Body of pancreas (tissue), 4 donors: Measurements from ENCODE around the gene SH3PXD2A. TPM values are rescaled to one million over a fixed set of nuclear protein-coding genes. Genes with fewer than 3 reads are reported as not detected.

Source experiments
- ATAC-seq: fragments of 150-250 bp; one replicate; pipeline ENCODE4 v1.9.1; 2016
- DNase-seq, 4 donors: peaks; one replicate each; pipeline ENCODE4 v3.0.0-alpha.2; 2019
- H3K27ac ChIP-seq, 4 donors: fragments of 200-600 bp; sonication (generic); 1 replicate in 3 of 4; 2 replicates in 1 of 4; pipeline versions ENCODE4 v1.5.1 to v1.6.1; 2016 to 2019; ENCODE audit warnings: mild to moderate bottlenecking in 1 of 4, mixed read lengths in 1 of 4, moderate library complexity in 1 of 4
- H3K27me3 ChIP-seq, 2 donors: fragments of 200-600 bp; sonication (generic); one replicate each; pipeline ENCODE4 v1.6.0; 2016; ENCODE audit warnings: mild to moderate bottlenecking in 1 of 2
- H3K36me3 ChIP-seq, 2 donors: fragments of 200-600 bp; sonication (generic); replicated peaks in 1 of 2; 2 replicates each; pipeline ENCODE4 v1.5.1; 2016; ENCODE audit warnings: low read depth in 2 of 2; ENCODE audit not compliant: insufficient read depth in 1 of 2
- H3K4me1 ChIP-seq: fragments of 200-600 bp; sonication (generic); one replicate; pipeline ENCODE4 v1.6.0; 2016
- H3K4me3 ChIP-seq, 2 donors: fragments of 200-600 bp; sonication (generic); 1 replicate in 1 of 2; 2 replicates in 1 of 2; pipeline ENCODE4 v1.5.1; 2016 to 2019
- H3K9me3 ChIP-seq, 3 donors: fragments of 200-600 bp; sonication (generic); 1 replicate in 2 of 3; 2 replicates in 1 of 3; pipeline ENCODE4 v1.5.1; 2016
- CTCF ChIP-seq, 7 experiments: fragments of 450-650 bp in 4 of 7; fragments of 200-600 bp in 3 of 7; sonication (generic) in 3 of 7; IDR thresholded peaks; one replicate each; pipeline ENCODE4 v1.5.1; 2016 to 2019; ENCODE audit warnings: antibody characterized with exemption in 7 of 7
- POLR2A ChIP-seq, 3 donors: fragments of 450-650 bp; IDR thresholded peaks; one replicate each; pipeline ENCODE4 v1.6.1; 2016; ENCODE audit warnings: antibody characterized with exemption in 3 of 3, mild to moderate bottlenecking in 2 of 3
- WGBS, 2 donors: methylation state at CpG; one replicate each; pipeline ENCODE4 v1.1.5; 2017; 5-methylcytosine and 5-hydroxymethylcytosine counted together
- intact Hi-C: fragments of 100-400 bp; cut with DNase I; formaldehyde crosslinking; loops from one replicate; pipeline ENCODE4 v1.15.1; 2023
- total RNA-seq, 2 donors: library from RNA; depleted of rRNA; stranded (reverse); fragments of >200 nt; gene quantifications; one replicate each; pipeline ENCODE4 v1.1.0, GENCODE V29; 2016

The SH3PXD2A gene
- total RNA-seq, 2 donors from 2014 or later = 7.3 to 9.9 TPM

- no peaks in the 10 kb centered on the region for H3K36me3 ChIP-seq
- DNase-seq (no peak), ATAC-seq (no peak)
- no peak overlapping the region for H3K4me3 ChIP-seq
- H3K4me1 ChIP-seq = no peaks in the 10 kb centered on the region
- no peaks in the 10 kb centered on the region for H3K9me3 ChIP-seq
- 84 to 89% methylated on average over 13 to 16 of the region's 16 CpGs for WGBS, 2 donors
- no peaks in the 10 kb centered on the region for H3K27me3 ChIP-seq
- TF ChIP-seq POLR2A (IDR thresholded peaks at IDR 0.05) (no peak), CTCF (IDR thresholded peaks at IDR 0.05) (no peak)
- intact Hi-C loops = no loop called here
- H3K27ac ChIP-seq = no peak overlapping the region
These were observed 17.0 kb upstream of the SH3PXD2A start for GRCh38 chr10:103872137-103872931.

GRCh38 chr10:103871006-103871405 is 15.6 kb upstream of the SH3PXD2A start:
- intact Hi-C loops = no loop called here
- Histone ChIP-seq H3K4me3 (no peak overlapping the region), H3K27ac (no peak overlapping the region), H3K27me3 (no peaks in the 10 kb centered on the region), H3K9me3 (no peaks in the 10 kb centered on the region), H3K36me3 (no peaks in the 10 kb centered on the region), H3K4me1 (no peaks in the 10 kb centered on the region)
- DNase-seq = no peak
- TF ChIP-seq POLR2A (IDR thresholded peaks at IDR 0.05) (no peak), CTCF (IDR thresholded peaks at IDR 0.05) (no peak)
- WGBS, 2 donors = 90 to 91% methylated on average over 7 of the region's 7 CpGs
- no peak for ATAC-seq

GRCh38 chr10:103870516-103870915 is 15.1 kb upstream of the SH3PXD2A start:
- no peaks in the 10 kb centered on the region for H3K36me3 ChIP-seq
- H3K27me3 ChIP-seq = no peaks in the 10 kb centered on the region
- no peak for DNase-seq
- 78 to 82% methylated on average over 8 of the region's 8 CpGs for WGBS, 2 donors
- H3K4me1 ChIP-seq = no peaks in the 10 kb centered on the region
- intact Hi-C loops = no loop called here
- no peak overlapping the region for H3K4me3 ChIP-seq
- H3K27ac ChIP-seq = no peak overlapping the region
- no peaks in the 10 kb centered on the region for H3K9me3 ChIP-seq
- ATAC-seq = no peak
- TF ChIP-seq CTCF (IDR thresholded peaks at IDR 0.05) = no peak
- no peak for TF ChIP-seq POLR2A (IDR thresholded peaks at IDR 0.05)

GRCh38 chr10:103869336-103869735 is 14.0 kb upstream of the SH3PXD2A start:
- Histone ChIP-seq H3K27ac (no peak overlapping the region), H3K27me3 (no peaks in the 10 kb centered on the region), H3K4me1 (no peaks in the 10 kb centered on the region), H3K9me3 (no peaks in the 10 kb centered on the region), H3K36me3 (no peaks in the 10 kb centered on the region), H3K4me3 (no peak overlapping the region)
- DNase-seq (no peak), ATAC-seq (no peak)
- intact Hi-C loops = no loop called here
- TF ChIP-seq POLR2A (IDR thresholded peaks at IDR 0.05) (no peak), CTCF (IDR thresholded peaks at IDR 0.05) (no peak)
- WGBS, 2 donors = 60 to 67% methylated on average over 4 of the region's 4 CpGs

GRCh38 chr10:103868200-103868599 is 12.8 kb upstream of the SH3PXD2A start:
- intact Hi-C loops = no loop called here
- 89 to 94% methylated on average over 1 of the region's 1 CpG for WGBS, 2 donors

More at GRCh38 chr10:103868200-103868599, 12.8 kb upstream of the SH3PXD2A start:
- ATAC-seq = no peak
- H3K4me3 ChIP-seq = no peak overlapping the region
- no peaks in the 10 kb centered on the region for H3K4me1 ChIP-seq
- H3K27ac ChIP-seq = no peak overlapping the region
- no peaks in the 10 kb centered on the region for H3K9me3 ChIP-seq
- H3K36me3 ChIP-seq = no peaks in the 10 kb centered on the region
- DNase-seq = no peak
- no peaks in the 10 kb centered on the region for H3K27me3 ChIP-seq
- TF ChIP-seq CTCF (IDR thresholded peaks at IDR 0.05) = no peak
- no peak for TF ChIP-seq POLR2A (IDR thresholded peaks at IDR 0.05)
